Liver (tissue), 3 donors: Measurements from ENCODE around the gene SKAP2.

Experiments
- CTCF ChIP-seq: fragments of 150-350 bp; IDR thresholded peaks from 2 replicates; pipeline ENCODE4 v1.5.1; 2017; ENCODE audit warnings: improper control_type of control experiment, low read depth, low read length; ENCODE audit not compliant: missing input control
- JUND ChIP-seq, 2 donors: IDR thresholded peaks; 2 replicates each; pipeline ENCODE4 v1.6.1; 2016; ENCODE audit warnings: antibody characterized with exemption in 2 of 2
- RAD21 ChIP-seq, 2 donors: IDR thresholded peaks; 2 replicates each; pipeline ENCODE4 v1.6.1; 2016; ENCODE audit warnings: antibody characterized with exemption in 2 of 2, mild to moderate bottlenecking in 2 of 2
- RXRA ChIP-seq, 2 donors: IDR thresholded peaks; 2 replicates each; pipeline ENCODE4 v1.6.1; 2017 to 2018; ENCODE audit warnings: antibody characterized with exemption in 2 of 2, mild to moderate bottlenecking in 1 of 2
- SP1 ChIP-seq: IDR thresholded peaks from 2 replicates; pipeline ENCODE4 v1.6.1; 2018; ENCODE audit warnings: antibody characterized with exemption, mild to moderate bottlenecking
- TAF1 ChIP-seq: conservative IDR thresholded peaks from 2 replicates; pipeline ENCODE4 v1.6.1; 2016; ENCODE audit warnings: antibody characterized with exemption, mild to moderate bottlenecking
- YY1 ChIP-seq: IDR thresholded peaks from 2 replicates; pipeline ENCODE4 v1.6.1; 2016; ENCODE audit warnings: antibody characterized with exemption, mild to moderate bottlenecking
- donor health status: healthy.
- donor health status: healthy.

- TF ChIP-seq YY1: no peak
- TF ChIP-seq TAF1: no peak
- TF ChIP-seq RXRA (IDR thresholded peaks at IDR 0.05): no peak
- TF ChIP-seq CTCF: no peak
- TF ChIP-seq RAD21 (IDR thresholded peaks at IDR 0.05): no peak
- TF ChIP-seq SP1: no peak
- TF ChIP-seq JUND (IDR thresholded peaks at IDR 0.05): no peak
Observed at GRCh38 chr7:26645121-26645520, 219.3 kb downstream of the SKAP2 start.
